Measurements from ENCODE around the gene ACADS.

DNA sequence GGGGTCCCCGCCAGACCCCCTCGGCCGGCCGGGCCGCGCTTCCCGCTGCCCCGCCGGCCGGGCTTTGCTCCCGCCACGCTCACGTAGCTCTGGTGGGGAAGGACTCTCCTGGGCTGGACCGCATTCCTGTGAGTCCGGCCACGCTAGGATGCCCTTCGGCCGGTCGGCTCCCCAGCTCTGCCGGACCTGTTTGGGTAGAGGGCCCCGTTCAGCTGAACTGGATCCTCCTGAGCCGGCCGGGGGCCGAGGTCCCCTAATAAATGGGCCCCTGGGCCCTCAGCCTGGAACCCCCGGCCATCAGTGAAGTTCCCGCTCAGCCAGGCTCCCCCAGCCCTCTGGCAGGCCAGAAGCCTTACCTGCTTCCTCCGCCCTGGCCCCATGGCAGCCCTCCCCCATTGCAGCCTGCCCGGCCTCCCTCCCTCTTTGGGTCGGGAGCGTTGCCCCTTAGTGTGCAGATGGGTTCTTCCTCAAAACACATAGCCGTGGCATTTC is 14.8 kb upstream of the ACADS start:
- TF ChIP-seq CSDC2 (CRISPR knock-in tag; IDR thresholded peaks at IDR 0.05) (no peak), ARNTL (CRISPR knock-in tag; IDR thresholded peaks at IDR 0.05; ENCODE audit: borderline replicate concordance, low read depth) (no peak)

Data from SK-N-SH treated with all-trans-retinoic acid at 6 μM for 48 hours (cell line).